ENCODE measurements around the gene CTNNAL1.
"Not testable (repeated sequence)": the region's sequence is repeated elsewhere in the genome, so short reads cannot be mapped to it uniquely, and the experiment has no call there.

Gene CTNNAL1

GRCh38 chr9:108980893-108981292, 32.4 kb downstream of the CTNNAL1 start:
- no peak for DNase-seq

- no peak for DNase-seq
Observed at GRCh38 chr9:108978205-108978604, 35.1 kb downstream of the CTNNAL1 start.

DNA sequence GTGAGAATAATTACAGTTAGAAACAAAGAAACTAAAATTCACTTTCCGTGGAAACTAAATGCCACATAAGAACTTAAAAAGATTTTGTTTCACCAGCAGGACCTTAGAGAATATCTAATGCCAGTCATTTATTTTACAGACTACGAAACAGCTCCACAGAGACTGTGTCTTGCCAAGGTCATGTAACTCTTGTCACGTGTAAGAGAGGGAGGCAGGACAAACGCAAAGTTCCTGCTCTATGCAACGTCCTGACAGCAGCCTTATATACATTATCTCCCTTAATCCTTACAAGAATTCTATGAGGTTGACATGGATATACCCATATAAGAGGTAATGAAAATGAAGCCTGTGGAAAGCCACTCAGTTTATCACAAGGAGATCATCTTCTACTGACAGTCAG, 39.4 kb downstream of the CTNNAL1 start:
- DNase-seq, result no peak

- no peak for DNase-seq
Observed at GRCh38 chr9:108972626-108973209, 40.6 kb downstream of the CTNNAL1 start.

DNA sequence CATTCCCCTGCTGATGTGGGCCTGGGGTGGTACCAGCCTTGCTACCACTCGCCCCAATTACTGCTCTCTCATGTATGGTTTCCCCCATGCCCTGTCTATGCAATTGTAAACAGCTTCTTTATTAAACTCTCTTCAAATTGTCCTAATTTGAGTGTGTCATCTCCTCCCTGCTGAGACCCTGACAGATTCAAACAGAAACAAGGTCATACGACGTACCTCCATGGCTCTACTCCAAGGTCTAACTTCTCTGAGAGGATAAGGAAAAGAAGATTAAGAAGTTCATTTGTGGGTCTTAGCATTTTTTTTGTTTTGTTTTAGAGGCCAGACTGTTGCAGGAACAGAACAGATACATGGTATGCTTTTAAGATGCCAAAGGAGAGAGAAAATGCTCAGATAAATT, 41.1 kb downstream of the CTNNAL1 start:
- DNase-seq, result no peak

GRCh38 chr9:108971392-108971791, 41.9 kb downstream of the CTNNAL1 start:
- not testable (repeated sequence) for DNase-seq

GRCh38 chr9:108967916-108968315, 45.4 kb downstream of the CTNNAL1 start:
- no peak for DNase-seq

- no peak for DNase-seq
Observed at GRCh38 chr9:108963459-108964143, 49.7 kb downstream of the CTNNAL1 start.

DNA sequence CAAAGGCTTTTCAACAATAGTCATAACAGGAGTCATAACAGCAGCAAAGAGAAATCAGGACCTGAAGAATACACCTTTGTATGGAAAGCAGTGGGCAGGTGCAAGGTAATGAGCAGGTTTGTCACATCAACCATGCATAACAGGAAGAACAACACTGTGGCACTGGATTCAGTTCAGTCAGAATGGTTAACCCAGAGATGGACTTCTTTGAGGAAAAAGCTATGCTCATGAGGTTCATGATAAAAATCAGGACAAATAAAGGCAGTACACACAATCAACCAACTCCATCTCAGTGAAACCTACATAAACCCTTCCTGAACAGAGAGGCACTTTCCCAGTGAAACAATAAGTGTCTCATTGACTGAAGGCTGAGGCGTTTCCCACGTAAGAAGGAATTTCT, 52.1 kb downstream of the CTNNAL1 start:
- DNase-seq, result no peak

GRCh38 chr9:108960331-108960730, 53.0 kb downstream of the CTNNAL1 start:
- DNase-seq, result no peak

DNA sequence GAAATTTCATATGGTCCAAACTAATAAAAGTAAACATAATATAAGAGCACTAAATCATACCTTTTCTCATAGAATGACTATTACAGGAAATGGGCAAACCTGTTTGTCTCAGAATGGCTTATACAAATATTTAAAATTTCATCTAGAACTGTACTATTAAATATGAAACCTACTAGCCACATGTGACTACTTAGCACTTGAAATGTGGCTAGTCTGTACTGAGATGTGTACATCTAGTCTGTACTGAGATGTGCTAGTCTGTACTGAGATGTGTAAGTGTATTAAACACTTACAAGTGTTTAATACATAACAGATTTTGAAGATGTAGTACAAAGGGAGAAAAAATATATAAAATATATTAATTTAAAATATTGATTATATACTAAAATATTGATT, 56.7 kb downstream of the CTNNAL1 start:
- DNase-seq, result no peak

- DNase-seq, result no peak
Observed at GRCh38 chr9:108956022-108956630, 57.2 kb downstream of the CTNNAL1 start.

DNA sequence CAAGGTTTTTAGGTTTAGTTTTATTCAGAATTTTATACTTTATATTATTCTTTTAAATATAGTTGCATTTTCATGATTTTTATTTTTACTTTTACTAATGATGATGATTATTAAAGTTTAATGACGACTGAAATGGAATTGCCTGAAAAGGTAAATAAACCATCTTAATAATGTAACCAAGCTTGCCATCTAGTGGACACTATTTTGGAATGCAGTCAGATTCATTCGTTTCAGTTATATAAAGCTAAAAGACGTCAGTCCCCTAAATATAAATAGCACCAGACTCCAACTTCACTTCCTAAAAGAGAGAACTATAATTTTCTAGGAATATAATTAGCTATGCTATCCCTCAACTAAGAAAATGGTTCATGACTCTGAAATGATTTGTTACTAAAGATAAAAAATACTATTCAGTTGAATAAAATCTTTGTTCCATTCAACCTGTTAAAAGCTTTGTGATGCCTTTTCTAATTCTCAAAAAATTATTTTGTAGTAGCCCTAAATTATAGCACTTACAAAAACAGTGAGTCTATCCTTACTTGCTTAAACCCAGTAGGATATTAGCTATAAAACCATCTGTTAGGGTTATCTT, 59.2 kb downstream of the CTNNAL1 start:
- no peak for DNase-seq

- no peak for DNase-seq
Observed at GRCh38 chr9:108951578-108951977, 61.7 kb downstream of the CTNNAL1 start.

DNA sequence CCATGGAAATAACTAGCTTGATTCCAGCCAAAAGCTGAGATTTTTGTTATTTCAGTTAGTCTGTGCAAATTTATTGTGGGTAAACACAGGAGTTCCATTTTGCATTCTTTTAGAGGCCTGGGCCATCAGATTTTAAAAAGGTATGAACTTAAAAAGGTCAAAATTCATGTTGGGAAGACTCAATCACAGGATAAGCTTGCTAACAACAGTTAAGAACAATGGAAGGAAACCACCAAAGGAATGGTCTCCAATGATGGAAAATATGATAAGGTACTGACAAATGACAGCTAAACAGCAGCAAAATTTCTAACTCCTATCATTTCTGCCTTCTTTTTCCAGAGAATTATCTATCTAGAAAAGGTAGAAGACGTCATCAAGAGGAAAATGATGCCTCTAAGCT, 63.1 kb downstream of the CTNNAL1 start:
- DNase-seq, result no peak

GRCh38 chr9:108939975-108940374, 73.3 kb downstream of the CTNNAL1 start:
- no peak for DNase-seq

DNA sequence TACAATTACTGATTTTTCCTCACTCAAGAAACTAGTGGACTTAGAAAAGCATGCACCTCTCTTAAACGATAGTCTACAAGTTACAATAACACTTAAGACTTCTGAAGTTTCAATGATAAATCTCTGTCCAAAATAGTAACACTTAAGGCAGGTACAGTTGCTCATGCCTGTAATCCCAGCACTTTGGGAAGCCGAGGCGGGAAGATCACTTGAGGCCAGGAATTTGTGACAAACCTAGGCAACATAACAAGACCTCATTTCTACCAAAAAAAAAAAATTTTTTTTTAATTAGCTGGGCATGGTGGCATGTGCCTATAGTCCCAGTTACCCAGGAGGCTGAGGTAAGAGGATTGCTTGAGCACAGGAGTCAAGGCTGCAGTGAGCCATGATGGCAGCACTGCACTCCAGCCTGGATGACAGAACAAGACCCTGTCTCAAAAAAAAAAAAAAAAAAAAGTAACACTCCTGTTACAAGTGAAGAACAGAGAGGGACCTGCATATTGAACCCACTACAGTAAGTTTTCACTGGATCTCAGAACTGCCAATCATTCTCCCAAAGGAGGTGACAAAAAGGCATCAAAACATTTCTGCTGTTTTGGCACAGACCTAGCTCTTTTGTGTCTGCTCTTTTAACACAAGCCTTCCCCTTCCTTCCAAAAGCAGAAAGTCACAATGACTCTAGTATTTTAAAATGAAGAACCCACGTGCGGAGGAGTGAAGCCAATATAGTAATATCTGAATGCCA, 75.6 kb downstream of the CTNNAL1 start:
- DNase-seq, result no peak

GRCh38 chr9:108934323-108934893, 78.9 kb downstream of the CTNNAL1 start, which contains the start of gene ABITRAM:
Gene ABITRAM (plus strand): TSS chr9:108934400. CDS start chr9:108934487, 87 bp downstream.
- peak; percentile 85 for DNase-seq

GRCh38 chr9:108933718-108934322, 79.5 kb downstream of the CTNNAL1 start, which contains the start of gene ELP1:
Gene ELP1 (minus strand): TSS chr9:108934124. CDS start chr9:108931146, 2,978 bp downstream.
- DNase-seq, result peak; percentile 91

- no peak for DNase-seq
Observed at GRCh38 chr9:108933231-108933717, 80.0 kb downstream of the CTNNAL1 start.

DNA sequence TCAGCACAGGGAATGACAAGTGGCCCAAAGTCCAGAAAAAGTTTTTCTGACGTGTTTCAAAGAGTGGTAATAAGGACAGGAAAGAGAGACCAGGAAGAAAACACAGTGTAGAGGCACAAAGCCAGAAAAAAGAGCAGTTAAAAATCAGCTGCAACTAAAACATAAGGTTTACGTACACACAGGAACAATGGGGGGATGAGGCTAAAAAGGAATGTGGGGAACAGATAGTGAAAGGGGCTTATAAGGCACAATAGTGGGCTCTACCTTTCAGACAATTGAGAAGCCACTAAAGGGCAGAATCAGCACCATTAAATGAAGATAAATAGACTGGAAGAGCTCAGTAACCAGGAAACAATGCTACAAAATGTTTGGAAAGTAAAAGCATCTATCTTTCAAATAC, 84.9 kb downstream of the CTNNAL1 start:
- no peak for DNase-seq

- DNase-seq, result no peak
Observed at GRCh38 chr9:108924466-108924865, 88.8 kb downstream of the CTNNAL1 start.

All from CD4-positive, alpha-beta T cell treated with Interferon gamma for 1 hour (primary cell).